ENCODE measurements around the gene WASL. TPM values are rescaled to one million over a fixed set of nuclear protein-coding genes. Genes with fewer than 3 reads are reported as not detected.

The WASL gene
- total RNA-seq, 2 experiments from 2014 or later, result 5.8 to 5.9 TPM

DNA sequence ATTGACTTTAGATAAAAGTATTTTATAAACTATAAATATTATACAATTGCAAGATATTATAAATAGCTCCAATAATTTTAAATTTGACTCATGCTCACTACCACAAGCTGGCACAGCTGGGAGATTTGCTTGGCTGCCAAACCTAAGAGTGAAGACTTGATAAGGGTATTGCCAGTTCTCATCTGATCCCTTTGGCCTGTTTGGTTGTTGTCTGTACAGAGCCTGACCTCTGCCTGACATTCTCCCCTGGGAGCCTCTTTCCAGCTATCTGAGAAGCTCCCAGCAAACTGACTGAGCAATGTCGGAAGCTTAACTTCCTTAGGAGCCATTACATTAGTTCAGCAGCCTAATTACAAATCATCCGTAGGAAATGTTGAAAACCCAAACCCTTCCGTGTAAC is 103.3 kb downstream of the WASL start:
- intact Hi-C loops (cut with micrococcal nuclease), result no loop called here
- CTCF ChIA-PET, result interaction anchor here (1.2 kb wide), 1 partner anchor 9 kb away, joined by 4 read pairs; no protein-coding TSS in a partner anchor
- H3K27me3 Mint-ChIP-seq, result peaks cover 15% of the 10 kb centered on the region

DNA sequence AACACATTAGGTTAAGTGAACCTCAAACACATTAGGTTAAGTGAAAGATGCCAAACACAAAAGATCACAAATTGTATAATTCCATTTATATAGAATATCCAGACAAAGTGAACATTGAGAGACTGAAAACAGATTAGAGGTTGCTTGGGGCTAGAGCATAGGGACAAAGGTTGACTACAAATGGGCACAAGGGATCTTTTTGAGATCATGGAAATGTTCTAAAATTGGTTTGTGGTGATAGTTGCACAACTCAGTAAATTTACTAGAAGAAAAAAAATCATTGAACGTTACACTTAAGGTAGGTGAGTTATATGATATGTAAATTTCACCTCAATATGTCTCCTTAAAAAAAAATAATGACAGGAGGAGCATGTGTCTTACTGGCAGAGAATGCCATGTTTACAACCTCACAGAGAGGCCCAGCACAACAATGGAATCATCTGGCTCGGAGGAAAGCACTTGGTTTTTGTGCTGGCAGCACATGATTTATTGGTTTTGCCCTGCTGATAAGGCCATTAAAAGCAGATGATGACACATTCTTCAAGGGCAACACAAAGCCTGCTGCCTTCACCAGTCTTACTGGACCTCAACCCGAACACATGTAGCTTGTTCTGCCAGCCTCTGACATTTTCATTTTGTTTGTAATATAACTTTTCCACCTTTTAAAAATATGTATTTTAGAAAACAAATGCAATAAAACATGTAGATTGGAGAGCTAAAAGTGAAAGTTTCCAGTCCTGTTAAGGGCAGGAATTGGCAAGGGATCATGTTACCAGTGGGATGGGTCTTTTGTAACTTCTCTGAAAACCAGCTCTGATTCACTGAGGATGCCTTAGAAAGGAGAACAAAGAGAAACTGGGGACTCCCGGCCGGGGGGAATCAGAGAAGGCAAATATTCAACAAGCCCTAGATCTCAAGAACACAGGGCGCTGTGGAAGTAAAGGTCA is 105.0 kb downstream of the WASL start:
- CTCF ChIA-PET, result interaction anchor here (1.5 kb wide), 1 partner anchor 34 kb away, joined by 3 read pairs; no protein-coding TSS in a partner anchor
- Mint-ChIP-seq H3K9me3 (no peaks in the 10 kb centered on the region), H3K27me3 (peaks cover 12% of the 10 kb centered on the region), H3K36me3 (ENCODE audit: low read depth) (no peaks in the 10 kb centered on the region), H3K27ac (no peak overlapping the region), H3K4me1 (ENCODE audit: low read depth) (no peaks in the 10 kb centered on the region), H3K4me3 (no peak overlapping the region)
- no peak for DNase-seq
- ATAC-seq, result no peak
- TF ChIP-seq, protein P1, sequence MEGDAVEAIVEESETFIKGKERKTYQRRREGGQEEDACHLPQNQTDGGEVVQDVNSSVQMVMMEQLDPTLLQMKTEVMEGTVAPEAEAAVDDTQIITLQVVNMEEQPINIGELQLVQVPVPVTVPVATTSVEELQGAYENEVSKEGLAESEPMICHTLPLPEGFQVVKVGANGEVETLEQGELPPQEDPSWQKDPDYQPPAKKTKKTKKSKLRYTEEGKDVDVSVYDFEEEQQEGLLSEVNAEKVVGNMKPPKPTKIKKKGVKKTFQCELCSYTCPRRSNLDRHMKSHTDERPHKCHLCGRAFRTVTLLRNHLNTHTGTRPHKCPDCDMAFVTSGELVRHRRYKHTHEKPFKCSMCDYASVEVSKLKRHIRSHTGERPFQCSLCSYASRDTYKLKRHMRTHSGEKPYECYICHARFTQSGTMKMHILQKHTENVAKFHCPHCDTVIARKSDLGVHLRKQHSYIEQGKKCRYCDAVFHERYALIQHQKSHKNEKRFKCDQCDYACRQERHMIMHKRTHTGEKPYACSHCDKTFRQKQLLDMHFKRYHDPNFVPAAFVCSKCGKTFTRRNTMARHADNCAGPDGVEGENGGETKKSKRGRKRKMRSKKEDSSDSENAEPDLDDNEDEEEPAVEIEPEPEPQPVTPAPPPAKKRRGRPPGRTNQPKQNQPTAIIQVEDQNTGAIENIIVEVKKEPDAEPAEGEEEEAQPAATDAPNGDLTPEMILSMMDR (IDR thresholded peaks at IDR 0.05), result no peak
- POLR2A ChIA-PET, result no interaction called here
- intact Hi-C loops (cut with micrococcal nuclease), result no loop called here

More for the DNA sequence above, 103.3 kb downstream of the WASL start:
- Mint-ChIP-seq H3K36me3 (ENCODE audit: low read depth) (no peaks in the 10 kb centered on the region), H3K4me3 (no peak overlapping the region), H3K9me3 (no peaks in the 10 kb centered on the region), H3K4me1 (ENCODE audit: low read depth) (no peaks in the 10 kb centered on the region), H3K27ac (no peak overlapping the region)
- DNase-seq (no peak), ATAC-seq (no peak)
- TF ChIP-seq, protein P1 (IDR thresholded peaks at IDR 0.05), result no peak
- POLR2A ChIA-PET, result no interaction called here

GRCh38 chr7:123641901-123642300 is 106.9 kb downstream of the WASL start:
- ChIA-PET CTCF (no interaction called here), POLR2A (no interaction called here)
- no peak for ATAC-seq
- intact Hi-C loops (cut with micrococcal nuclease), result no loop called here
- no peaks in the 10 kb centered on the region for H3K4me1 Mint-ChIP-seq (ENCODE audit: low read depth)
- TF ChIP-seq, protein P1 (IDR thresholded peaks at IDR 0.05), result no peak
- no peaks in the 10 kb centered on the region for H3K36me3 Mint-ChIP-seq (ENCODE audit: low read depth)
- no peak for DNase-seq
- H3K27me3 Mint-ChIP-seq, result peaks cover 26% of the 10 kb centered on the region
- H3K9me3 Mint-ChIP-seq, result no peaks in the 10 kb centered on the region
- H3K4me3 Mint-ChIP-seq, result no peak overlapping the region
- no peak overlapping the region for H3K27ac Mint-ChIP-seq

DNA sequence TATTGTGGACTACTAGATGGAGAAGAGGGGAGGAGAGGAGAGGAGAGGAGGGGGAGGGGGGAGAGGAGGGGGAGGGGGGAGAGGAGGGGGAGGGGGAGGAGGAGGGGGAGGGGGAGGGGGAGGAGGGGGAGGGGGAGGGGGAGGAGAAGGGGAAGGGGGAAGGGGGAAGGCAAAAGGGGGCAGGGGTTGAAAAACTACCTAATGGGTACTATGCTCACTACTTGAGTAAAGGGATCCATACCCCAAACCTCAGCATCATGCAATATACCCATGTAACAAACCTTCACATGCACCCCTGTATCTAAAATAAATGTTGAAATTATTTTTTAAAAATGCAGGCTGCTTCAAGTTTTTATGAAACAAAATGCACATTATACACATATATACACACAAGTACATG is 108.2 kb downstream of the WASL start:
- ATAC-seq (no peak), DNase-seq (no peak)
- POLR2A ChIA-PET, result no interaction called here
- TF ChIP-seq, protein P1 (IDR thresholded peaks at IDR 0.05), result no peak
- CTCF ChIA-PET, result no interaction called here
- Mint-ChIP-seq H3K27ac (no peak overlapping the region), H3K4me1 (ENCODE audit: low read depth) (no peaks in the 10 kb centered on the region), H3K4me3 (no peak overlapping the region), H3K36me3 (ENCODE audit: low read depth) (no peaks in the 10 kb centered on the region), H3K9me3 (no peaks in the 10 kb centered on the region), H3K27me3 (peaks cover 26% of the 10 kb centered on the region)
- intact Hi-C loops (cut with micrococcal nuclease), result no loop called here

DNA sequence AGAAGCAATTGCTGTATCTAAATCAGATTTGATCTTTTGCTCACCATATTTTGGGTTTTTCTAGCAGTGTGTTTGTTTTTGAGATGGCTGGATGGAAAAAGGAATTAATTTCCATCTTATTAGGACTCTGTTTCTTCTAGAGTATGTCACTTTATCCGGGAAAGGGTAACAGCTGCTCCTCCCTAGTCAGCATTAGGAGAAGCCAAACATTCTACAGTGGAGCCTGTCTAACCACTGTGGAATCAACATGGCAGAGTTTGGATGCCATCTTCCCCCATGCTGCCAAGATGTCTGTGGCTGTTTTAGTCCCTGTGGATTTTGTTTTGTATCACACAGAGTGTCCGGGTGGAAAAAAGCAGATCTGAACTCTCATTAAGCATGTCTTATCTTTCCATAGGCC is 109.2 kb downstream of the WASL start:
- ChIA-PET CTCF (no interaction called here), POLR2A (interaction anchor here (0.7 kb wide), 1 partner anchor 109 kb away, joined by 4 read pairs; the partner anchor contains the start of gene WASL)
- Mint-ChIP-seq H3K27ac (no peak overlapping the region), H3K9me3 (no peaks in the 10 kb centered on the region), H3K36me3 (ENCODE audit: low read depth) (no peaks in the 10 kb centered on the region), H3K4me3 (no peak overlapping the region), H3K27me3 (peaks cover 23% of the 10 kb centered on the region), H3K4me1 (ENCODE audit: low read depth) (no peaks in the 10 kb centered on the region)
- ATAC-seq (no peak), DNase-seq (no peak)
- TF ChIP-seq, protein P1 (IDR thresholded peaks at IDR 0.05), result no peak
- intact Hi-C loops (cut with micrococcal nuclease), result no loop called here

Measured in activated CD8-positive, alpha-beta T cell treated with anti-CD3 and anti-CD28 coated beads for 36 hours (primary cell).